Islet of Langerhans (tissue), 1 donor: ENCODE data around the gene NXPE3.
"Not testable (repeated sequence)": the region's sequence is repeated elsewhere in the genome, so short reads cannot be mapped to it uniquely, and the experiment has no call there.

Experiments
- FAIRE-seq: peaks from one replicate; lab custom pipeline; 2011; peaks lifted over from hg19 to GRCh38; lab: Jason Lieb, UNC

The NXPE3 gene

DNA sequence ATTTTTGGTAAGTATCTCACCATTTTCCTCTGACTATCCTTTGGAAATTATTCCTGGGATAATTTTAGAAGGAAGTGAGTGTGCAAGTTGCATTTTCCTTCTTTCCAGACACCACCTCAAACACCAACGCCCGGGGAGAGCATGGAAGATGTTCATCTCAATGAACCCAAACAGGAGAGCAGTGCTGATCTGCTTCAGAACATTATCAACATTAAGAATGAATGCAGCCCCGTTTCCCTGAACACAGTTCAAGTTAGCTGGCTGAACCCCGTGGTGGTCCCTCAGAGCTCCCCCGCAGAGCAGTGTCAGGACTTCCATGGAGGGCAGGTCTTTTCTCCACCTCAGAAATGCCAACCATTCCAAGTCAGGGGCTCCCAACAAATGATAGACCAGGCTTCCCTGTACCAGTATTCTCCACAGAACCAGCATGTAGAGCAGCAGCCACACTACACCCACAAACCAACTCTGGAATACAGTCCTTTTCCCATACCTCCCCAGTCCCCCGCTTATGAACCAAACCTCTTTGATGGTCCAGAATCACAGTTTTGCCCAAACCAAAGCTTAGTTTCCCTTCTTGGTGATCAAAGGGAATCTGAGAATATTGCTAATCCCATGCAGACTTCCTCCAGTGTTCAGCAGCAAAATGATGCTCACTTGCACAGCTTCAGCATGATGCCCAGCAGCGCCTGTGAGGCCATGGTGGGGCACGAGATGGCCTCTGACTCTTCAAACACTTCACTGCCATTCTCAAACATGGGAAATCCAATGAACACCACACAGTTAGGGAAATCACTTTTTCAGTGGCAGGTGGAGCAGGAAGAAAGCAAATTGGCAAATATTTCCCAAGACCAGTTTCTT lies 74.2 kb downstream of the NXPE3 start:
- FAIRE-seq, result no peak

DNA sequence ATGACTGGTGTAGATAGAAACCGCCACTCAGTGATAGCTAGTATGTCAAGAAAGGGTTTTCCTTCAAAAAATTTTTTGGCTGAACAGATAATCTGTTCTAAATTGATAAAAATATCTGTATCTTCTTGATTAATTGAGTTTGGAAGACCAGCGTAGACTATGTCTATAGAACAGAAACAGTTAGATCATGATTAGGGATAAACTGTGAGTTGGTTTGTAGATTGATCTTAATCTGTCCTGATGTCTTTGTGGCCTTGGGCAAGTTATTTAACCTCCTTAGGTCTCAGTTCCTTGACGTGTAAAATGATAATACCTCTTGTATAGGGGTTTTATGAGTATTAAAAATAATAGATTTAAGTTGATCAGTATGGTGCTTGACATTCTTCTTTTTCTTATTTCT lies 75.0 kb downstream of the NXPE3 start:
- no peak for FAIRE-seq

DNA sequence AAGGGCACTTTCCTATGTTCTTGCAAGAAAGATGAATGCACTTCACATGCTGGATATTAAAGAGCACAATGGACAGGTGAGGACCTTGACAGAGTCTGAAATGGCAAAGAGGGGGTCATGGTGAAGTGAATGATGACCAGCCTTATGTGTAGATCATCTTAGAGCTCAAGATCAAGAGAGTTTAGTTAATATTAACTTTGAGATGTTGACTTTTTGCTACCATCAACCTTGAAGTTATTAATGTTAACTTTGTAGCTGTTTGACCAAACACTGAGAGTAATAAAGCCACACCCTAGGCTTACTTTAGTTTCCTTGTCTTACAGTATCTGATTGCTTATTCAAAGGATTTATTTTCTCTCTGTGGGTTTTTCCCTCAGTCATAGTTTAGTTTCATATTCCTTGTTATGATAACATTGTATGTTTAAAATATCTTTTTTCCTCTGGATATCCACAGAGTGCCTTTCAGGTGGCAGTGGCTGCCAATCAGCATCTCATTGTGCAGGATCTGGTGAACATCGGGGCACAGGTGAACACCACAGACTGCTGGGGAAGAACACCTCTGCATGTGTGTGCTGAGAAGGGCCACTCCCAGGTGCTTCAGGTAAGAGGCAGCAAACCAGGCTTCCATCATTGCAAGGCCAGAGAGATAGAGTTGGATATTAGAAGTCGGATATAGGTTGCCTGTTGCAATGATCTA lies 75.7 kb downstream of the NXPE3 start:
- no peak for FAIRE-seq

DNA sequence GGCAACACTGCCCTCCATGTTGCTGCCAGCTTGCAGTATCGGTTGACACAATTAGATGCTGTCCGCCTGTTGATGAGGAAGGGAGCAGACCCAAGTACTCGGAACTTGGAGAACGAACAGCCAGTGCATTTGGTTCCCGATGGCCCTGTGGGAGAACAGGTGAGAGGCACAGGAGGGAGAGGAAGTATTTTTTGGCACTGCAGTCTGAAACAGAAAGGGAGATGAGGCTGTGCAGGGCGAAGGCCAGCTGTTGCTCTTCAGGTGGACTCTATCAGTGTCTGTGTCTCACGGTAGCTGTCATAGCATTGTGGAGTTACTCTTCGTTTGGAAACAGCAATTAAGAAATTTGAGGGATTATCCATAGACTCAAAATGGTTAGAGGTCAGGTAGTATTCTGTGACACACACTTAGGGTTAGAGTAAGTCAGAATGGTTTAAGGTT lies 78.3 kb downstream of the NXPE3 start:
- no peak for FAIRE-seq

DNA sequence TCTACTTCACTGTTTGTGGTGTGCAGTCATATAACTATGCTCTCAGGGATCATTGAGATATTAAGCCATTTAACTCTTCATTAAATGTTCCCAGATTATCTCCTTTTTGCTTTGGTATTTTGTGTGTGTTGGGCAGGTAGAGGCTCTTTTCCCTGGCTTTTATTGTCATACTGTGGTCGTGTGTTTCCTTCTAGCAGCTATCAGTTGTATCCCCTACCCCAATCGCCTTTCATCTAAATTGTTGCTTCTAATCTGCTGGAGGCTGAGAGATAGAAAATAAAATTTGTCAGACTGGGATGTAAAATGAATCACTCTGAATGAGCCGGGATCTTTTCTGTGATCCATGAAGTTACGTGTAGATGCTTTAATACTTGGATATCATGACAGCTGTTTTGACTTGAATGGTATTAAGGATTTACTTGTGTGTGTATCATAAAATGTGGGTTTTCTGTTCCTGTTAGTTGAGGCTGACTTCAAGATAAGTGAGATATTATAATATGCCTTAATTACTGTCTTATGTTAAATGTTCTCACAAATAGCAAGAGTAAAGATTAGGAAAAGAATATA lies 79.5 kb downstream of the NXPE3 start:
- no peak for FAIRE-seq

DNA sequence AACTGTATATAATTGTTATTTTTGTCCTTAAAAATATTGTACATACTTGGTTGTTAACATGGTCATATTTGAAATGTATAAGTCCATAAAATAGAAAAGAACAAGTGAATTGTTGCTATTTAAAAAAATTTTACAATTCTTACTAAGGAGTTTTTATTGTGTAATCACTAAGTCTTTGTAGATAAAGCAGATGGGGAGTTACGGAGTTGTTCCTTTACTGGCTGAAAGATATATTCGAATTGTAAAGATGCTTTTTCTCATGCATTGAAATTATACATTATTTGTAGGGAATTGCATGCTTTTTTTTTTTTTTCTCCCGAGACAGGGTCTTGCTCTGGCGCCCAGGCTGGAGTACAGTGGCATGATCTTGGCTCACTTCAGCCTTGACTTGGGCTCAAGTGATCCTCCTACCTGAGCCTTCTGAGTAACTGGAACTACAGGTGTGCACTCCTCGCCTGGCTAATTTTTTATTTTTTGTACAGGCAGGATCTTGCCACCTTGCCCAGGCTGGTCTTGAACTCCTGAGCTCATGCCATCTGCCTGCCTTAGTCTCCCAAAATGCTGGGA lies 81.0 kb downstream of the NXPE3 start:
- FAIRE-seq, result no peak

DNA sequence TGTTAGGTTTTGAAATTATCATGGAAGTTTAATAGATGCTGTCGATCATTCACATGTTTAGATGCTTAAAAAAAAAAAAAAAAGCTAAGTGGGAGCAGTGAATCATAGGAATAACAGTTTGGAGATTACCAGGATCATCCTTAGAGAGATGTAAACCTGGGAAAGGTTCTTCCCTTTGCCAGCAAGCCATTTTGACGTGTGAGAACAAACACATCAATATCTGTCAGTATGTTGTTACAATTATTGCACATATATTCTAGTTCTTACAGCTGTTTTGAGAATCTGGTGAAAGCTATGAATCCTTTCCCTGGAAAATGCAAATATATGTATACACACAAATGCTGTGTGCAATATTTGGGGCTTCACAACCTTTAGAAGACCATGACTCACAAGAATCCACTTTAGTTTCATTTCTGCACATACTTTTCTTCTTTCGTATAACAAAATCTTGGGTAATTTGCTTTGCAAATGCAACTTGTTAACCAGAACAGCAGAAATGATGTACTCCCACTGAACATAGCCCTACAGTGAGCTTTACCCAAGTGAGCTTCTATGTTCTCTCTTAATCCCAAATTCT lies 82.3 kb downstream of the NXPE3 start:
- no peak for FAIRE-seq

DNA sequence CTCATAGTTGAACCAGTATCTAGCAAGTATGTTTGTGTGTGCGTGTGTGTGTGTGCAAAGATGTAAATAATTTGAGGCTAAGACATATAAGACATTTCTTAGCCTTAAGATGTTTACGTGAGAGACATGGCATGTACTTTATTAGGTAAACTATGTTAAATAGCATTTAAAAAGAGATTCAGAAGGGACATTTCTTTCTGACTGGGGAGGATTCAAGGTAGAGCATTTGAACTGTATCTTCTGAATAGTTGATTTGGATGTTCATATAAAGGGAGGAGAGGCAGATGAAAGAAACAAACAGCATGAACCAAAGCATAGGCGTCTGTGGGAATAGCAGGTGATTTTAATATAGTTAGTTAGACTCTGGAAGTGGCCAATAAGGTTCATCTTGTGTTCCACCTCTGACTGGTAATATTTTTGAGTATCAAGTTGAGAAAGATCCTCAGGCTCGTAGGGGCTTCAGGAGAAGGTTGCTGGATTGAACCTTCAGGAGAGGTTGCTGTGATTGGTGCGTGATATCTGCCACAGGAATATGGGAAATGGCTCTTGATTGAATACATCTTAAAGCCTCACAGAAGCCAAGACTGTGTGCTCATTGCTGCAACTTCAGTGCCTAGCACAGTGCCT lies 82.9 kb downstream of the NXPE3 start:
- peak; percentile 71 for FAIRE-seq

DNA sequence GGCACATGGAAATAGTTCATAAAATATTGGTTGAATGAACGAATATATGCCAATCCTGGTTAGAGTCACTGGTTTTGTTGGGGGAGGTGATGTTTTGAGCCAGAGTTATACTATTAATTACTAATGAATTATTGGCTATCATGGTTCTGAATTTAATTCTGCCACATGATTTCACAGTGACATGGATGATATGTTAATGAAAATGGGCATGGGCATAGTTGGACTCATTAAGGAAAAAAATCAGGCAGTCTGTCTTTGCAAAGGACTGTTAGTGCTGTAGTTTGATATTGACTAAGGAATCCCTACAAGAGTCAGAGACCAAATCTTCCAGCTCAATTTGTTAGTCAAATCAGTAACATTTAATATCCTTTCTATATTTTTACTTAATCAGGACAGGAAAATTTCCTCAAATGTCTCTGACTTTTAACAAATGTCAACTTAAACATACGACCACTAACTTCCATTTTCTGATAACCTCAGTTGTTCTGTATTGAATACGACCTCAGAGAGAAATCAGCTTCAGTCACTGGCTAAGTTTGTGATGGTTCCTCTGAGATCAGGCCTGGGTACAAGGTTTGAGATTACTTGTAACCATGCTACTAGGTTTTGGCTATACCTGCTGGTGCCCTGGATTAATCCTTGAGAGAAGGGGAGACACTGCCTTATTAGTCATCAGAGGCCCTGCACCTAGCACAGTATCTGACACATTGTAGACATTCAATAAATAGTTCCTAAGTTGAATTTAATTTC lies 83.6 kb downstream of the NXPE3 start:
- FAIRE-seq, result no peak

DNA sequence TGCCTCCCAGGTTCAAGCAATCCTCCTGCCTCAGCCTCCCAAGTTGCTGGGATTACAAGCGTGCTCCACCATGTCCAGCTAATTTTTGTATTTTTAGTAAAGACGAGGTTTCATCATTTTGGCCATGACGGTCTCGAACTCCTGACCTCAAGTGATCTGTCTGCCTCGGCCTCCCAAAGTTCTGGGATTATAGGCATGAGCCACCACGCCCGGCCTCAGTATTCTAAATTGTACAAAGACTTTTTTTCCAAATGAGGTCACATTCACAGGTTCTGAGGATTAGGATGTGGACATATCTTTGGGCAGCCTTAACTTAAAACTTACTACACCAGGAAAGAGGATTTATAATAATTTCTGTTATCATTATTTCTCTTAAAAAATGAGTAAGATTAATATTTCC lies 85.9 kb downstream of the NXPE3 start:
- not testable (repeated sequence) for FAIRE-seq

DNA sequence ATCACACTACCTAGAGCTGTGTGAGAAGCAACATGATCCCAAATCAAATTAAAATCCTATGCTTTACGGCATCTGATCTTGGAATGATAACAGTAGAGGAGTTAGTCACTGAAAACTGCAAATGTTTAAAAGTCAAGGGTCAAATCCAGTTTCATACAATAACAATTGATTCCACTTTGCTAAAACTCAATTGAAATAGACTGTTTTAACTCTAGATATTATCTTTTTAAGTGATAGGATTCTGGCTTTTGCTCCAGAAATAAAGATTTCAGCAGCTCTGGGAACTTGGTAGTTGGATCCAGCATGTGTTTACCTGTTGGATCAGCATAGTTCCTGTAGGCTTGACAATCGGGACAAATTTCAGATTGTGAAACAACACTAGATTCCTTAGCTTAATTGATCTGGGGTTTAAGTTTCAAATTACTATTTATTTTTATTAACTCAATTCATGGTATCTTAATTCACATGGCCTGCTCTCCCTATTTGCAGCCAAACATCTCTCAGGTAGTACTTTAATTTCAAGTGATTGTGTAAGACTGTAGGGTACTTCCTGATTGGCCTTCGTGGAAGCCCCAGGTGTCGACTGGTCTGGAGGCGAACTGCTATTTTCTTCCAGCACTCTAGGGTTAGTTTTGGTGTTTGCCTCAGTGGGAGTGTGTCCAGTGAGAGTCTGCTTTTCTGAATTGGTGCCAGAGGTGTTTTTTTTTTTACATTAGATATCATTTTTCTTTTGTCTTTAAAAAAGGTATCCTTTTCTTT lies 86.9 kb downstream of the NXPE3 start:
- no peak for FAIRE-seq

DNA sequence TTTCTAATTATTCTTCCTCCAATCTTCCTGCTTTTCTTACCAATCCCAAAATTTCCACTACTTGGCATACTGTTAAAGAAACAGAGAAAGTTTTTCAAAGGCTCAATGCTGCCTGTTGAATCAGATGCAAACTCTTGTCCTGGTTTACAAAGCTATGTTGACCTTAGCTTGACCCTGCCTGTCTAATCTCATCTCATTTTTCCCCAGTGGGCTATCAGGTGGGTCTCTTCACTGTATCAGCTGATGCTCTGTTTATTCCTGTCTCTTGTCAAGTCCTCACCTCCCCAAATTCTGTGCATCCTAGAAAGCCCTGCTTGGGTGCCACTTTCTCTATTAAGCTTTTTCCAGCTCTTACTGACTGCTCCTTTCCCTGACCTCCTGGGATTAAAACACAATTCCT lies 88.5 kb downstream of the NXPE3 start:
- no peak for FAIRE-seq

DNA sequence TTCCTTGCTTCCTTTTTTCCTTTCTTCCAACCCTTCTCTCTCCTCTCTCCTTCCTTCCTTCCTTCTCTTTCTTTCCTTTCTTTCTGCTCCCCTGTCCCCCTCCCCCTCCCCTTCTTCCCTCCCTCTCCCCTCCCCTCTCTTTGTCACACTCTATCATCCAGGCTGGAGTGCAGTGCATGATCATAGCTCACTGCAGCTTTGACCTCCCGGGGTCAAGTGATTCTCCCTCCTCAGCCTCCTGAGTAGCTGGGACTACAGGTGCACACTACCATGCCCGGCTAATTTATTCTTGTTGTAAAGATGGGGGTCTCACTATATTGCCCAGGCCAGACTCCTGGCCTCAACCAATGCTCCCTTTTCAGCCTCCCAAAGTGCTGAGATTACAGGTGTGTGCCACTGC lies 89.0 kb downstream of the NXPE3 start:
- FAIRE-seq, result no peak

DNA sequence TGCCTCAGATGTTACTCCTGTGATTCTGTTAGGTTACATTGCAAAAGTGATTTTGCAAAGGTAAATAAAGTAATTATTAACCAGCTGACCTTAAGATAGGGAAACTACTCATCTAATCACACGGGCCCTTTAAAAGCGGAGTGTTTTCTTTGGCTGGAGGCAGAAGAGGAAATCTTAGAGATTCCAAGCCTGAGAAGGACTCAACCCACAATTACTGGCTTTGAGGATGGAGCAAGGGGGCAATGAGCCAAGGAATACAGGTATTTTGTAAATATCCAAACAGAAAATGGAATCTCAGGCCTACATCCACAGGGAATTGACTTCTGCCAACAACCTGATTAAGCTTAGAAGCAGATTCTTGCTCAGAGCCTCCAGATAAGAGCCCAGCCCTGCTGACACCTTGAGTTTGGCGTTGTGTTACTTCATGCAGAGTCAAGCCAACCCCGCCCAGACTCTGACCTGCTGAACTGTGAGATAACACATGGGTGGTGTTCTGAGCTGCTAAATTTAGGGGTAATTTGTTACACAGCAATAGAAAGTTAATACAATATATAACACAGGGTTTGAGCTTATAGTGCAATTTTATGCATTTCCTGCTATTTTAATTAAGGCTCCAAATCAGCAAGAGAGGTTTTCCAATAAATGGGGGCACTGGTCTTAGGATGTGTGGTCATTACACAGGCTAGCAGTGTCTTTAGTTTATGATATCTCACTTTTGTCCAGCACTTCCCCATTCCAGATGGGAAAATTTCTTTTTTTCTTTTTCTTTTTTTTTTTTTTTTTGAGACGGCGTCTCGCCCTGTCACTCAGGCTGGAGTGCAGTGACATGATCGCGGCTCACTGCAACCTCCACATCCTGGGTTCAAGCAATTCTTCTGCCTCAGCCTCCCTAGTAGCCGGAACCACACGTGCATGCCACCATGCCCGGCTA lies 89.8 kb downstream of the NXPE3 start:
- FAIRE-seq, result no peak

DNA sequence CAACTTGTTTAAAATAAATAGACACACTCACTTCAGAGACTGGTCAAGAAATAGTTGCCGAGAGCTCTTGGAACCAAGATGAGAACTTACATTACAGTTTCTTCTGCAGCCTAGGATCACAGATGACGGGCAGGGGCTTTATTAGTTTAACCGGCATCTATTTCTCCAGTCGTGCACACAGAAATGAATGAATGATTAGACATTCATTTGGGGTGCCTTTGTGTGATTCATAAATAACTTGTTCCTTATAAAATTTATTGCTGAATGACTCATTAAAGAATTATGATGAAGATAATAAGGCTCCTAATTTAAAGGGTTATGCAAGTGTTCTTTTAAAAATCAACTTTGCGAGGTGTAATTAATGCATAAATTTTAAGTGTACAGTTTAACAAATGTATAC lies 91.1 kb downstream of the NXPE3 start:
- no peak for FAIRE-seq

DNA sequence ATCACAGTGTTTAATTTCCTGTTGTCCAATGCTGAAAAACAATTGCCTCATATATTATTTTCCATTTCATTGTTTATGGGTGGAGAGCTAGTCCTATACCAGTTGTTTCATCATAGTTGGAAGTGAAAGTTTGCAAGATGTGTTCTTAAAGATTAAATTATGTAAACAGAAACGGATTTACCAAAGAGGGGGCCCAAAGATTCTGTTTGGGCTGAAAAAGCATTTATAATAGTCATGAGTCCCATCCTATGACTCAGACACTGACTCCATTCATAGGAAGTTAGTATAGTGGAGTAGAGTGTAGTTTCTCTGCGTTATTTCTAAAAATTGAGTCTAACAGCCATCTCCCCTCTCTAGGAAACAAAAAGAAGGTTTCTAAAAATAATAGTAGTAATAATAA lies 94.6 kb downstream of the NXPE3 start:
- FAIRE-seq, result no peak

DNA sequence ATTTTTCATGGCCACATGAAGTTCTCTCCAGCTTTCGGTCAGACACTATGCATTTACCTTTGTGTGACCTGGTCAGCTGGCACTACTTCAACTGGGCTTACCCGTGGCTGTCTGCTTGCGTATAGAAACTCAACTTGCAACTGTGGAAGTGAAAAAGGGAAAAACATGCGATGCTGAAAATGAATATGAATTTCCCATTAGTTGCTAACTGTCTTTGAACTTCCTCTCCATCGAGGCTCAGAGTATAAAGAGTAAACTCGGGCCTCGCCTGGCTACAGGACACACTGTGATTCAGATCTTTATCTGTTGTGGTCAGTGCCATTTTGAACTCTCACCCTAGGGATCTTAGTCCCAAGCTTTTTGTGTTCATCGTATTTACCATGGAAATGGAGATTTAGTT lies 97.1 kb downstream of the NXPE3 start:
- no peak for FAIRE-seq
